NT2/D1 (cell line): ENCODE measurements around the gene TAS2R30.

Experiments used
- YY1 ChIP-seq: IDR thresholded peaks from 2 replicates; pipeline ENCODE4 v1.6.1; 2011; ENCODE audit not compliant: insufficient read length, insufficient read depth
- ZNF274 ChIP-seq: IDR thresholded peaks from 2 replicates; pipeline ENCODE4 v1.6.1; 2011; ENCODE audit warnings: mild to moderate bottlenecking, low read depth, low read length

GRCh38 chr12:11166300-11166699 lies 31.9 kb upstream of the TAS2R30 start:
- TF ChIP-seq ZNF274 = no peak
- TF ChIP-seq YY1 = no peak
